ENCODE results near the gene KRTAP2-3.
"Not testable (repeated sequence)": the region's sequence is repeated elsewhere in the genome, so short reads cannot be mapped to it uniquely, and the experiment has no call there.

The KRTAP2-3 gene

DNA sequence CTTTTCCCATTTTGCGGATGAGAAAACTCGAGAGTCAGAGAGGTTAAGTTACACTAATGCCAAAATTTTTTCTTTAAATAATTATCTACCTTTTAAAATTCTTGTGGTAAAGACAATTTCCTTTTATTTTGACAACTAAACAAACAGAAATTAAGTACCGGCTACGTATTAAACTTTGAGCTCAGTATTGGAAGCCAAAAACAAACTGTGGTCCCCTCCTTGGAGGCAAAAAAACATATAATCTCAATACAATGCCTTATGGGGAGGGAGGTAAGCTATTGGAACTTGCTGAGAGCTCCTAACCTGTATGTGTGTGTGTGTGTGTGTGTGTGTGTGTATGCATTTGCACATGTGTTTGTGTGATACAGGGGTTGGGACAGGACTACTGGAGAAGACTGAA lies 3.5 kb upstream of the KRTAP2-3 start:
- TF ChIP-seq CTCF (conservative IDR thresholded peaks at IDR 0.05; ENCODE audit: low read length), result no peak
- DNase-seq (ENCODE audit: low read depth), result no peak
- no peak overlapping the region for H3K4me3 ChIP-seq (ENCODE audit: low read length)

- no peak overlapping the region for H3K4me3 ChIP-seq (ENCODE audit: low read length)
- DNase-seq (ENCODE audit: low read depth), result peak; percentile 99
- peak; percentile 35 for TF ChIP-seq CTCF (conservative IDR thresholded peaks at IDR 0.05; ENCODE audit: low read length)
Observed at GRCh38 chr17:41061964-41062363, 2.0 kb upstream of the KRTAP2-3 start.

DNA sequence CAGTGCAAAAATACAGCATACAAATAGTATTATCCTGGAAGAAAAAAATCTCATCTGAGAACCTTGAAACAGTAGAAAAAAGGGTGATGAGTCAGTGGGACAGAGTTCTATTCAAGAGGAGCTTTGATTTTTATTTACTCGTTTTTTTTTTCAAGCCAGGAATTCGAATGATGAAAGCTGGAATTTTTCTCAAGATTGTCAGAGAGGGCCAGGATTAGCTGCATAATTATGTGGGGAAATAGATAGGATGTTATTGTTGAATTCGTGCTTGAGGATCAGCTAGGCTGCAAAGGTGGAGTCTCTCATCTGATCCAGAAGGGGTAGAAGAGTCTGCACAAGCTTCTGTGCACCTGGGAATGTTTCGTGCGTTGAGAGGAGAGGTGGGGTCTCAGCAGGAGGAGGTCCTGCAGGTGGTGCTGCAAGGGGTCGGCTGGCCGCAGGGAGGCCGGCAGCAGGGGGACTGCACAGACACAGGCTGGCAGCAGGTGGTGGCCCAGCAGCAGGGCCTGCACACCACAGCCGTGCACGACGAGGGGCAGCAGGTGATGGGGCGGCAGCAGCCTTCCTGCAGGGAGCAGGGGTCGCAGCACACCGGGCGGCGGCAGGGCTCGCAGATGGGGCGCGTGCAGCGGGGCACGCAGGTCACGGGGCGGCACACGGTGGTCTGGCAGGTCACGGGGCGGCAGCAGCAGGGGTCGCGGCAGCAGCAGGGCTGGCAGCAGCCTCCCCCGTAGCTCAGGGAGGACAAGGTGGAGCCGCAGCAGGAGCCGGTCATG lies 450 bp downstream of the KRTAP2-3 start:
- DNase-seq (ENCODE audit: low read depth), result peak; percentile 95
- not testable (repeated sequence) for H3K4me3 ChIP-seq (ENCODE audit: low read length)

GRCh38 chr17:41058741-41059140 lies 1.2 kb downstream of the KRTAP2-3 start:
- DNase-seq (ENCODE audit: low read depth), result no peak
- H3K4me3 ChIP-seq (ENCODE audit: low read length), result no peak overlapping the region
- TF ChIP-seq CTCF (conservative IDR thresholded peaks at IDR 0.05; ENCODE audit: low read length), result no peak

DNA sequence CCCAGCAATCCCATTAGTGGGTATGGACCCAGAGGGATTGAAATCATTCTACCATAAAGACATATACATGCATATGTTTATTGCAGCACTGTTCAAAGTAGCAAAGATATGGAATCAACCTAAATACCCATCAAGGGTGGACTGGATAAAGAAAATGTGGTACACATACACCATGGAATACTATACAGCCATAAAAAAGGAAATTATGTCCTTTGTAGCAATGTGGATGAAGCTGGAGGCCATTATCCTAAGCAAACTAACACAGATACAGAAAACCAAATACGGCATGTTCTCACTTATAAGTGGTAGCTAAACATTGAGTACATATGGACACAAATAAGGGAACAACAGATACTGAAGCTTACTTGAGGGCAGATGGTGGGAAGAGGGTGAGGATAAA lies 2.4 kb downstream of the KRTAP2-3 start:
- TF ChIP-seq CTCF (conservative IDR thresholded peaks at IDR 0.05; ENCODE audit: low read length), result no peak
- DNase-seq (ENCODE audit: low read depth), result no peak
- H3K4me3 ChIP-seq (ENCODE audit: low read length), result no peak overlapping the region

GRCh38 chr17:41055130-41055529 lies 4.8 kb downstream of the KRTAP2-3 start, which contains the start of gene KRTAP2-2:
TSS of gene KRTAP2-2 (minus strand) at chr17:41055230. CDS start at chr17:41055211, 19 bp downstream.
- not testable (repeated sequence) for DNase-seq (ENCODE audit: low read depth); H3K4me3 ChIP-seq (ENCODE audit: low read length)

DNA sequence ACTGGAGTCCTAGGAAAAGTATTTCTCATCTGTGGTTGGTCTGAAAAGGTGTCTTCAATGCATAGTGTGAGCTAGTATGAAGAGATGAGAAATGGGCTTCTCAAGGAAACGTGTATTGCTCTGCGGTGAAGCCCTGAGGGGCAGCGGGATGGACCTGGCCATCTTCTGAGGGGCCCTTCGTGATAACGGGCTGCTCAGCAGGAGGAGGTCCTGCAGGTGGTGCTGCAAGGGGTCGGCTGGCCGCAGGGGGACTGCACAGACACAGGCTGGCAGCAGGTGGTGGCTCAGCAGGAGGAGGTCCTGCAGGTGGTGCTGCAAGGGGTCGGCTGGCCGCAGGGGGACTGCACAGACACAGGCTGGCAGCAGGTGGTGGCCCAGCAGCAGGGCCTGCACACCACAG lies 5.4 kb downstream of the KRTAP2-3 start:
- not testable (repeated sequence) for H3K4me3 ChIP-seq (ENCODE audit: low read length); DNase-seq (ENCODE audit: low read depth)

GRCh38 chr17:41054025-41054424 lies 5.9 kb downstream of the KRTAP2-3 start:
- TF ChIP-seq CTCF (conservative IDR thresholded peaks at IDR 0.05; ENCODE audit: low read length), result no peak

GRCh38 chr17:41052566-41052965 lies 7.3 kb downstream of the KRTAP2-3 start:
- H3K4me3 ChIP-seq (ENCODE audit: low read length), result no peak overlapping the region
- peak; percentile 87 for DNase-seq (ENCODE audit: low read depth)
- TF ChIP-seq CTCF (conservative IDR thresholded peaks at IDR 0.05; ENCODE audit: low read length), result no peak

More at GRCh38 chr17:41054025-41054424, 5.9 kb downstream of the KRTAP2-3 start:
- no peak overlapping the region for H3K4me3 ChIP-seq (ENCODE audit: low read length)
- DNase-seq (ENCODE audit: low read depth), result no peak

All from AG10803 (cell line).